Bronchus fibroblast of lung (primary cell): ENCODE data around the gene TMEM161A. TPM values are rescaled to one million over a fixed set of nuclear protein-coding genes. Genes with fewer than 3 reads are reported as not detected.

ENCODE experiments used
- total RNA-seq: library from RNA; depleted of rRNA; stranded (reverse); fragments of >200 nt; gene quantifications from 2 replicates; pipeline ENCODE4 v1.2.3, GENCODE V29; 2015

The TMEM161A gene
- total RNA-seq: 28.6 and 30.5 TPM in 2 replicates

GRCh38 chr19:19138109-19138981 lies at the start of gene TMEM161A:
TSS of gene TMEM161A (minus strand) at chr19:19138478. CDS start at chr19:19138428, 50 bp downstream.

GRCh38 chr19:19170053-19170872 lies 32.0 kb upstream of the TMEM161A start, which contains the start of gene MEF2B:
TSS of gene MEF2B (minus strand) at chr19:19170263. CDS start at chr19:19150735, 19,528 bp downstream.

Other genes with a start within 250 kb of the TMEM161A start
- gene CERS1, start 242.3 kb downstream of the TMEM161A start, total RNA-seq: 0.34 and 1.5 TPM in 2 replicates
- gene COPE, start 219.1 kb downstream of the TMEM161A start, total RNA-seq: 357 and 370 TPM in 2 replicates
- 64.8 and 77.8 TPM in 2 replicates for gene DDX49, start 218.8 kb downstream of the TMEM161A start, total RNA-seq
- 63.8 and 67.1 TPM in 2 replicates for gene HOMER3, start 197.3 kb downstream of the TMEM161A start, total RNA-seq
- gene SUGP2, start 105.0 kb downstream of the TMEM161A start, total RNA-seq: 23.6 and 24.0 TPM in 2 replicates
- gene ARMC6, start 104.9 kb downstream of the TMEM161A start, total RNA-seq: 47.9 and 48.3 TPM in 2 replicates
- 6.2 and 6.9 TPM in 2 replicates for gene SLC25A42, start 74.5 kb downstream of the TMEM161A start, total RNA-seq
- 0.15 TPM in 1 of 2 replicates, not detected in the other for gene MEF2B, start 31.8 kb upstream of the TMEM161A start, total RNA-seq
- 18.3 and 24.2 TPM in 2 replicates for gene BORCS8, start 53.7 kb upstream of the TMEM161A start, total RNA-seq
- gene RFXANK, start 53.8 kb upstream of the TMEM161A start, total RNA-seq: 88.9 and 89.3 TPM in 2 replicates
- 19.6 and 21.4 TPM in 2 replicates for gene NR2C2AP, start 64.9 kb upstream of the TMEM161A start, total RNA-seq
- not detected in 2 replicates for gene NCAN, start 73.5 kb upstream of the TMEM161A start, total RNA-seq
- gene TM6SF2, start 134.8 kb upstream of the TMEM161A start, total RNA-seq: 1.3 and 2.5 TPM in 2 replicates
- gene SUGP1, start 182.0 kb upstream of the TMEM161A start, total RNA-seq: 35.6 and 37.9 TPM in 2 replicates
- 15.5 and 21.2 TPM in 2 replicates for gene MAU2, start 182.4 kb upstream of the TMEM161A start, total RNA-seq